SJCRH30 (cell line): ENCODE measurements around the gene SLC32A1. TPM values are rescaled to one million over a fixed set of nuclear protein-coding genes. Genes with fewer than 3 reads are reported as not detected.

Experiments used
- DNase-seq, 2 experiments: peaks; one replicate each; pipeline ENCODE4 v3.0.0-alpha.2; 2015 to 2020
- H3K27ac ChIP-seq: fragments of 250-450 bp; sonication (Bioruptor Pico); 2 replicates; pipeline ENCODE4 v1.5.1; 2020; ENCODE audit warnings: mild to moderate bottlenecking, moderate library complexity
- H3K27me3 ChIP-seq: fragments of 250-450 bp; sonication (Bioruptor Pico); 2 replicates; pipeline ENCODE4 v1.5.1; 2020; ENCODE audit warnings: mild to moderate bottlenecking, moderate library complexity
- H3K36me3 ChIP-seq: fragments of 250-450 bp; sonication (Bioruptor Pico); 2 replicates; pipeline ENCODE4 v1.5.1; 2020; ENCODE audit warnings: mild to moderate bottlenecking, moderate library complexity
- H3K4me1 ChIP-seq: fragments of 250-450 bp; sonication (Bioruptor Pico); 2 replicates; pipeline ENCODE4 v1.5.1; 2020; ENCODE audit warnings: mild to moderate bottlenecking, moderate library complexity
- H3K4me3 ChIP-seq: fragments of 250-450 bp; sonication (Bioruptor Pico); 2 replicates; pipeline ENCODE4 v1.5.1; 2020; ENCODE audit warnings: mild to moderate bottlenecking, moderate library complexity
- H3K9me3 ChIP-seq: fragments of 250-450 bp; sonication (Bioruptor Pico); replicated peaks from 2 replicates; pipeline ENCODE4 v1.5.1; 2020; ENCODE audit warnings: mild to moderate bottlenecking, moderate library complexity
- total RNA-seq: library from RNA; depleted of rRNA; stranded (reverse); fragments of >200 nt; shearing (Covaris generic); gene quantifications from 2 replicates; pipeline ENCODE4 v1.2.3, GENCODE V29; 2014

The SLC32A1 gene
- total RNA-seq, 1 experiment from 2014 or later: not detected

GRCh38 chr20:38730167-38730988 lies 6.1 kb downstream of the SLC32A1 start:
- Histone ChIP-seq H3K27me3 (peaks cover 27% of the 10 kb centered on the region), H3K27ac (no peak overlapping the region), H3K4me3 (peak overlapping the region; percentile 44; the same call in 1 of the 2 replicates), H3K4me1 (peaks cover 5% of the 10 kb centered on the region), H3K9me3 (no peaks in the 10 kb centered on the region), H3K36me3 (no peaks in the 10 kb centered on the region)
- no peak for DNase-seq

DNA sequence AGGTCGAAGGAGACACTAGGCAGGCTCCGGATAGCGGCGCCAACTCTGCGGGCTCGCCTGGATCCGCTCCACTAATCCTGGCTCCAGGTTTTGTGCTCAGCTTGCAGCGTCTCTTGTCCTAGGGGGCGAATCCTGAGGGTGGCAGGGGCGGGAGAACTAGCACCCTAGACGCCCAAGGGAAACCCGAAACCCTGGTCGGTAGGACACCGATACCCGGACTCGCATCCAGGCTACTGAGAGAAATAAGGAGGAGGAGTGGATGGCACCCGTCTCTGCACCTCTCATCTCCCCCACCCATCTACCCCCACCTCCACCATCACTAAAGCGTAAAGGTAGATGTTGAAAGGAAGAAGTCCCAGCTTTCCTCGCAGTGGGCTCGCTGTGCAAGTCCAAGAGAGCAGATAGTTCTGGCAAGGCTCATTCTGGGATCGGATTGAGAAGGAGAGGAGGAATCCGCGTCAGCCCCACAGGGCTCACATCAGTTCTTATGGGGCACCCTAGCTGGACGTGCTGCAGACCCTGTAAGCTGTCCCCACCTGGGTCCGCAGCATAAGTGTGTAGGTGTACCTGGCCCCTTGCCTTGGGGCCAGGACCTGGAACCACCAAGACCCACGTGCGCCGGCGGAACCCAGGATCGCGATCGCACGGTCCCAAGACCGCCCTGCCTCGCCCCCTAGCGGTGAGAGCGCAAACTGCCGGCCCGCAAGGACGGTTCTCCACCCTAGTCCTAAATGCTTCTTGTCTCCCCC lies 6.9 kb downstream of the SLC32A1 start:
- DNase-seq: peak; percentile 90 to 95

DNA sequence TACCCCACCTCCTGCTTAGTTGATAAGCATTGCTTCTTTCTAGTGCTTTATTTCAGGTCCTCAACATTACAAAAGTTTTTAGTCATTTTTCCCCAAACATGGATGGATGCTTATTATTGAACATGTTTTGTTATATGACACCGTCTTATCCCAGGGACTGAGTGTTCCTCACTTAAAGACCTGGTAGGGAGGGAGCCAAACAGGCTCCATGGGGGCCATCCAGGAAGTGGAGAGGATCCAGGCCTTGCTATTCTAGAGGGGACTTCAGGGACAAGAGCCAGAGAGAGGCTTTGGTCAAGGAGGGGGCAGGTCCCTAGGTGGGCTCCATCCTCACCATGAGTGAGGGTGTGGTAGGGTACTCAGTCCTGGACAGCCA lies 7.4 kb downstream of the SLC32A1 start:
- no peaks in the 10 kb centered on the region for H3K36me3 ChIP-seq
- H3K27me3 ChIP-seq: peaks cover 36% of the 10 kb centered on the region

More for the DNA sequence above, 6.9 kb downstream of the SLC32A1 start:
- Histone ChIP-seq H3K27ac (no peak overlapping the region), H3K27me3 (peaks cover 35% of the 10 kb centered on the region), H3K36me3 (no peaks in the 10 kb centered on the region), H3K9me3 (no peaks in the 10 kb centered on the region), H3K4me3 (peak overlapping the region; percentile 44), H3K4me1 (peaks cover 5% of the 10 kb centered on the region)

GRCh38 chr20:38732981-38733380 lies 8.7 kb downstream of the SLC32A1 start:
- Histone ChIP-seq H3K36me3 (no peaks in the 10 kb centered on the region), H3K4me3 (no peak overlapping the region), H3K27me3 (peaks cover 36% of the 10 kb centered on the region), H3K4me1 (peaks cover 5% of the 10 kb centered on the region), H3K27ac (no peak overlapping the region), H3K9me3 (no peaks in the 10 kb centered on the region)
- no peak for DNase-seq

More for the DNA sequence above, 7.4 kb downstream of the SLC32A1 start:
- no peak overlapping the region for H3K4me3 ChIP-seq
- H3K27ac ChIP-seq: no peak overlapping the region
- H3K9me3 ChIP-seq: no peaks in the 10 kb centered on the region
- DNase-seq: no peak
- H3K4me1 ChIP-seq: peaks cover 5% of the 10 kb centered on the region

GRCh38 chr20:38735172-38735571 lies 10.9 kb downstream of the SLC32A1 start:
- peaks cover 24% of the 10 kb centered on the region for H3K27me3 ChIP-seq
- H3K4me3 ChIP-seq: no peak overlapping the region

GRCh38 chr20:38737887-38738286 lies 13.6 kb downstream of the SLC32A1 start:
- H3K9me3 ChIP-seq: no peaks in the 10 kb centered on the region
- H3K4me3 ChIP-seq: no peak overlapping the region
- H3K27me3 ChIP-seq: peaks cover 22% of the 10 kb centered on the region
- H3K4me1 ChIP-seq: no peaks in the 10 kb centered on the region
- H3K36me3 ChIP-seq: no peaks in the 10 kb centered on the region
- H3K27ac ChIP-seq: no peak overlapping the region
- DNase-seq: no peak

More at GRCh38 chr20:38735172-38735571, 10.9 kb downstream of the SLC32A1 start:
- Histone ChIP-seq H3K9me3 (no peaks in the 10 kb centered on the region), H3K4me1 (no peaks in the 10 kb centered on the region; the same call in 1 of the 2 replicates), H3K36me3 (no peaks in the 10 kb centered on the region), H3K27ac (no peak overlapping the region)
- no peak for DNase-seq

DNA sequence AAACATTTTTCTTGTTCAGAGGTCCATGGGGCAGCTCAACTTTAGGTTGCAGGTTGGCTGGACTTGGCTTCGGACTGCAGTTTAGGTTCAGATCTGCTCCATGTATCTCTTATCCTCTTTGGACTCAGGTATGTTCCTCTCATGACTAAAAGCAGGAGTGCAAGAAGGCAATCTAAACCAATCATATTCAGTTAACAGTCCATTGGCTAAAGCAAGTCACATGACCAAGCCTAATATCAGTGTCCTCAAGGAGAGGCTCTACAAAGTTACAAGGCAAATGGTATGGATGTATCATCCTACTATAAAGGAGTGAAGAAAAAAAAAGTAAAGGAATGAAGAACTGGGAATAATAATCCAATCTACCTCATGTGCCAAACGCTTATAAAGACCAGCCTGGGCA lies 21.5 kb downstream of the SLC32A1 start:
- H3K27ac ChIP-seq: no peak overlapping the region
- no peaks in the 10 kb centered on the region for H3K36me3 ChIP-seq
- H3K27me3 ChIP-seq: peaks cover 4% of the 10 kb centered on the region; the same call in 1 of the 2 replicates
- no peak overlapping the region for H3K4me3 ChIP-seq
- peaks cover 4% of the 10 kb centered on the region; the same call in 1 of the 2 replicates for H3K4me1 ChIP-seq
- DNase-seq: no peak
- no peaks in the 10 kb centered on the region for H3K9me3 ChIP-seq

- 0 out of 2 replicates have a peak, but pooled peaks cover 5% of the 10 kb centered on the region for H3K36me3 ChIP-seq
- no peak overlapping the region for H3K27ac ChIP-seq
- H3K9me3 ChIP-seq: no peaks in the 10 kb centered on the region
- H3K27me3 ChIP-seq: no peaks in the 10 kb centered on the region
- H3K4me3 ChIP-seq: peak overlapping the region; percentile 95
- peaks cover 4% of the 10 kb centered on the region; the same call in 1 of the 2 replicates for H3K4me1 ChIP-seq
- DNase-seq: peak in 1 of 2 experiments; percentile 58
These were observed 23.3 kb downstream of the SLC32A1 start for GRCh38 chr20:38747495-38748096.

DNA sequence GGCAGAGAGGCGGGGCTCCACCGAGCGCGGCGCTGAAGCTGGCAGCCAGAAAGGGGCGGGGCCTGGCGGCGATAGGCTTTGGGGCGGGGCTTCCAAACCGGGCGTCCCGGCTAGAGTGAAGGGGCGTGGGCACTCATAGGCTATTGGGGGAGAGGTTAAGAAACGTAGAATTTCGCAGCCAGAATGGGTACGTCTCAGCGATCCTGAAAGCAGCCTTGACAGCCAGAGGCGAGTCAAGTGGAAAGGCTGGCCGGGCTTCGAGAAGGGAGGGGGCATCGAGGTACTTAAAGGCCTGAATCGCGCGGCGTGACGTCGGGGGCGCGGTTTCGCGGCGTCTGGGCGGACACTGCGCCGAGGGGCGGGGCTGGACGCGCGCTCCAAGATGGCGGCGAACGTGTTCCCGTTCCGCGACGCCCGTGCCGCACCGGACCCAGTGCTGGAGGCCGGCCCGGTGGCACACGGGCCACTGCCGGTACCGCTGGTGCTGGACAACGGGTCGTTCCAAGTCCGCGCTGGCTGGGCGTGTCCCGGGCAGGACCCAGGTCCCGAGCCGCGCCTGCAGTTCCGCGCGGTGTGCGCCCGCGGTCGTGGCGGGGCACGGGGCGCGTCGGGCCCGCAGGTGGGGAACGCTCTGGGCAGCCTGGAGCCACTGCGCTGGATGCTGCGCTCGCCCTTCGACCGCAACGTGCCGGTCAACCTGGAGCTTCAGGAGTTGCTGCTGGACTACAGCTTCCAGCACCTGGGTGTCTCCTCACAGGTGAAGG lies 24.0 kb downstream of the SLC32A1 start, which contains the start of gene ACTR5:
Gene ACTR5 (plus strand): TSS at position 364 of the 764 bp plus-strand sequence. CDS start 19 bp downstream, at position 383.
- Histone ChIP-seq H3K27me3 (no peaks in the 10 kb centered on the region), H3K4me1 (peaks cover 4% of the 10 kb centered on the region; the same call in 1 of the 2 replicates), H3K27ac (peak within 1 kb of the TSS; percentile 51), H3K4me3 (peak within 1 kb of the TSS; percentile 95), H3K36me3 (0 out of 2 replicates have a peak, but pooled peaks cover 5% of the 10 kb centered on the region), H3K9me3 (no peaks in the 10 kb centered on the region)
- peak; percentile 96 to 97 for DNase-seq

DNA sequence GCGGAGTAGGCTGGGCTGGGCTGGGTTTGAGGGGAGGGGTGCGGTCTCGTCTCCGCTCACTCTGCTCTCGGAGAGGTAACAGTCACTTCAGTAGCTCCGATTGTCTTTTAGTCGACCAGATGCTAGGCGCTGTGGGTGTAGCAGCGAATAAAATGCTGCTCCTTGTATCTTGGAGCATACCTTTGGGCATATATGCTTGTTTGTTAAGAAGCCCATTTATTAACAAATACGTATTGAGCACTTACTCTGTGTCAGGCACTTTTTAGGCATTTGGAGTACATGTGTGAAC lies 24.5 kb downstream of the SLC32A1 start:
- H3K9me3 ChIP-seq: no peaks in the 10 kb centered on the region
- no peaks in the 10 kb centered on the region for H3K27me3 ChIP-seq
- H3K4me1 ChIP-seq: peaks cover 4% of the 10 kb centered on the region; the same call in 1 of the 2 replicates
- DNase-seq: no peak
- peak overlapping the region; percentile 51; the same call in 1 of the 2 replicates for H3K27ac ChIP-seq
- peak overlapping the region; percentile 95 for H3K4me3 ChIP-seq
- 0 out of 2 replicates have a peak, but pooled peaks cover 5% of the 10 kb centered on the region for H3K36me3 ChIP-seq

- Histone ChIP-seq H3K4me3 (no peak overlapping the region), H3K9me3 (no peaks in the 10 kb centered on the region), H3K27ac (no peak overlapping the region), H3K36me3 (peaks cover 18% of the 10 kb centered on the region), H3K4me1 (peaks cover 17% of the 10 kb centered on the region), H3K27me3 (no peaks in the 10 kb centered on the region)
- peak in 1 of 2 experiments; percentile 68 for DNase-seq
These were observed 27.2 kb downstream of the SLC32A1 start for GRCh38 chr20:38751360-38751976.

DNA sequence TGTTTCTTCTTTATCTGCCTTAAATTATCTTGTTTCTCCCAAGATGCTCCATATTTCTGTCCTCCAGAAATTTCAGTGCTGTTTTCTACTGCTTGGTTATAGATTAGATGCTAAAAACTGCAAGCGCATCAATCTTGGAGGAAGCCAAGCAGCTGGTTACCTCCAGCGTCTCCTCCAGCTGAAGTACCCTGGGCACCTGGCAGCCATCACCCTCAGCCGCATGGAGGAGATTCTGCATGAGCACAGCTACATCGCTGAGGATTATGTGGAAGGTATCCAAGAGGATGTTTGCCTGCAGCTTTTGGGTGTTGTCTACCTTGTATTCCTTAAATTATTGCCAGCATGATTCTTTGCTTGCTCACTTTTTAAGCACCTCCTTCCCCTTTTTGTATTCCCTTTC lies 27.7 kb downstream of the SLC32A1 start:
- Histone ChIP-seq H3K36me3 (peaks cover 23% of the 10 kb centered on the region), H3K9me3 (no peaks in the 10 kb centered on the region), H3K4me1 (peaks cover 17% of the 10 kb centered on the region), H3K4me3 (no peak overlapping the region), H3K27ac (no peak overlapping the region), H3K27me3 (no peaks in the 10 kb centered on the region)
- DNase-seq: no peak

DNA sequence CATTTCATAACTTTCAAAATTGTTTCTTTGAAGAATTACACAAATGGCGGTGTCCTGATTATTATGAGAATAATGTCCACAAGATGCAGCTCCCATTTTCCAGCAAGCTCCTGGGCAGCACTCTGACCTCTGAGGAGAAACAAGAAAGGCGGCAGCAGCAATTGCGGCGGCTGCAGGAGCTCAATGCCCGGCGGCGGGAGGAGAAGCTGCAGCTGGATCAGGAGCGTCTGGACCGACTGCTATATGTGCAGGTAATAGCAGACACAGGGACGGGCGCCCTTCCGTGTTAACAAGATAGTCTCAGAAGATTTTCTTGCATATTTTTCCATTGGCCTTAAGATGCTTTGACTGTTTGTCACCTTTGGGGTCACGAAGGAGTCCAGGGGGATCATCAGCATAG lies 30.6 kb downstream of the SLC32A1 start:
- H3K36me3 ChIP-seq: peaks cover 35% of the 10 kb centered on the region
- H3K9me3 ChIP-seq: no peaks in the 10 kb centered on the region
- peaks cover 14% of the 10 kb centered on the region for H3K4me1 ChIP-seq
- no peak for DNase-seq
- no peaks in the 10 kb centered on the region for H3K27me3 ChIP-seq
- no peak overlapping the region for H3K4me3 ChIP-seq
- no peak overlapping the region for H3K27ac ChIP-seq
